AG04450 (cell line): ENCODE measurements around the gene MYH10. TPM values are rescaled to one million over a fixed set of nuclear protein-coding genes. Genes with fewer than 3 reads are reported as not detected.

Experiments
- CTCF ChIA-PET: fragments of 300-600, 350-600 bp; formaldehyde crosslinking; extraction: SDS; loops from one replicate; lab custom pipeline; 2022; ENCODE audit warnings: antibody characterized with exemption, inconsistent platforms; lab: Charles Lee
- POLR2A ChIA-PET: fragments of 350-600 bp; formaldehyde crosslinking; extraction: SDS; loops from one replicate; lab custom pipeline; 2021; ENCODE audit warnings: antibody characterized with exemption, inconsistent platforms; lab: Yijun Ruan, JAX
- DNase-seq: peaks from one replicate; pipeline ENCODE4 v3.0.0-alpha.2; 2011; ENCODE audit warnings: low read depth, low spot score
- H3K27ac ChIP-seq: one replicate; pipeline ENCODE4 v1.5.1; 2012; ENCODE audit warnings: low read depth, low read length, control low read depth
- H3K27me3 ChIP-seq: one replicate; pipeline ENCODE4 v1.6.0; 2012; ENCODE audit warnings: low read length; ENCODE audit not compliant: control insufficient read depth, insufficient read depth
- H3K4me3 ChIP-seq: 2 replicates; pipeline ENCODE4 v1.5.1; 2011; ENCODE audit warnings: mild to moderate bottlenecking, low read depth, low read length, control low read depth
- H3K9me3 ChIP-seq: 2 replicates; pipeline ENCODE4 v1.5.1; 2012; ENCODE audit warnings: low read length; ENCODE audit not compliant: control insufficient read depth, insufficient read depth
- polyA plus RNA-seq: library from polyadenylated mRNA; depleted of rRNA; stranded (reverse); fragments of >200 nt; gene quantifications from 2 replicates; pipeline ENCODE4 v1.2.3, GENCODE V29; 2011
- TF ChIP-seq, protein P1 (sequence below): IDR thresholded peaks from 2 replicates; pipeline ENCODE4 v1.5.1; 2011; ENCODE audit warnings: low read depth, low read length, control low read depth, inconsistent platforms

MYH10 gene
- polyA plus RNA-seq, 1 experiment = 103 TPM

DNA sequence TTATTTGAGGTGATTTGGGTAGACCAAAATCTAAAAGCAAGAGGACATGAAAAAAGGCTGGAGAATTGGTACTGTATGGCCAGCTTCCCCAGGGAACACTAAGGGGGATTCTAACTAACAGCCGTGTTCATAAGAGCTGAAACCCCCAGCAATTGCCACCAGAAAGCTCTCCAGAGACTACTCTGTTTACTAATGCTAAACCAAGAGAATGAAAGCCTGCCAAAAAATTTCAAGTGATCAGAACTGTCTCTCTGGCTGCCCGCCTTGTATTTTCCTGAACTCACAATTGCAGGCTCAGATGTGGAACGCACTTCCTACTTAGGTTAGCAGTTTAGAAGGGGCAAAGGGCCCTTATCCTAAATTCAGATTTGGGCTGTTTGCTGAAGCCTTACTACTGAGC lies 24.1 kb downstream of the MYH10 start:
- Histone ChIP-seq H3K27ac (no peak overlapping the region), H3K9me3 (no peaks in the 10 kb centered on the region; the same call in 1 of the 2 replicates), H3K27me3 (no peaks in the 10 kb centered on the region), H3K4me3 (no peak overlapping the region)
- TF ChIP-seq, protein P1, sequence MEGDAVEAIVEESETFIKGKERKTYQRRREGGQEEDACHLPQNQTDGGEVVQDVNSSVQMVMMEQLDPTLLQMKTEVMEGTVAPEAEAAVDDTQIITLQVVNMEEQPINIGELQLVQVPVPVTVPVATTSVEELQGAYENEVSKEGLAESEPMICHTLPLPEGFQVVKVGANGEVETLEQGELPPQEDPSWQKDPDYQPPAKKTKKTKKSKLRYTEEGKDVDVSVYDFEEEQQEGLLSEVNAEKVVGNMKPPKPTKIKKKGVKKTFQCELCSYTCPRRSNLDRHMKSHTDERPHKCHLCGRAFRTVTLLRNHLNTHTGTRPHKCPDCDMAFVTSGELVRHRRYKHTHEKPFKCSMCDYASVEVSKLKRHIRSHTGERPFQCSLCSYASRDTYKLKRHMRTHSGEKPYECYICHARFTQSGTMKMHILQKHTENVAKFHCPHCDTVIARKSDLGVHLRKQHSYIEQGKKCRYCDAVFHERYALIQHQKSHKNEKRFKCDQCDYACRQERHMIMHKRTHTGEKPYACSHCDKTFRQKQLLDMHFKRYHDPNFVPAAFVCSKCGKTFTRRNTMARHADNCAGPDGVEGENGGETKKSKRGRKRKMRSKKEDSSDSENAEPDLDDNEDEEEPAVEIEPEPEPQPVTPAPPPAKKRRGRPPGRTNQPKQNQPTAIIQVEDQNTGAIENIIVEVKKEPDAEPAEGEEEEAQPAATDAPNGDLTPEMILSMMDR = no peak
- DNase-seq = no peak
- ChIA-PET POLR2A (interaction anchor here (0.6 kb wide), 1 partner anchor 24 kb away, joined by 3 read pairs; no protein-coding TSS in a partner anchor), CTCF (interaction anchor here (1.2 kb wide), 1 partner anchor 8 kb away, joined by 3 read pairs; no protein-coding TSS in a partner anchor)

DNA sequence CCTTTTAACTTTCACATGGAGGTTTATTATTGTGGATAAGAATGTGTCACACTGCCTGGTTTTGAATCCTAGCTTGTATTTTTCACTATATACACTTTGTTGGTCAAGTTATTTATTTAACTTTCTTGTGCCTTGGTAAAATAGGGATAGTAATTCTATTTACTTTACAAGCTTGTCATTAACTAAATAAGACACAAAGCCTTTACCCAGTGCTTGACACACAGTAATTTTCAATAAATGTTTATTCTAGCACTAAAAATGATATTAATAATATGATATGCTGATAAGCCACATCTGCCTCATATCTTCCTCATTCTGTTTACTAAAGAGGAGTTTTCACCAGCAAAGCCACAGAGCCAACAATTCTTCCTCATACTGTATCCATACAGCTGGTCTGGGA lies 27.8 kb downstream of the MYH10 start:
- POLR2A ChIA-PET = interaction anchor here (0.5 to 1.0 kb wide), 3 partner anchors 28 to 117 kb away, joined by 3 to 9 read pairs (median 3); no protein-coding TSS in a partner anchor
- TF ChIP-seq, protein P1 = no peak

DNA sequence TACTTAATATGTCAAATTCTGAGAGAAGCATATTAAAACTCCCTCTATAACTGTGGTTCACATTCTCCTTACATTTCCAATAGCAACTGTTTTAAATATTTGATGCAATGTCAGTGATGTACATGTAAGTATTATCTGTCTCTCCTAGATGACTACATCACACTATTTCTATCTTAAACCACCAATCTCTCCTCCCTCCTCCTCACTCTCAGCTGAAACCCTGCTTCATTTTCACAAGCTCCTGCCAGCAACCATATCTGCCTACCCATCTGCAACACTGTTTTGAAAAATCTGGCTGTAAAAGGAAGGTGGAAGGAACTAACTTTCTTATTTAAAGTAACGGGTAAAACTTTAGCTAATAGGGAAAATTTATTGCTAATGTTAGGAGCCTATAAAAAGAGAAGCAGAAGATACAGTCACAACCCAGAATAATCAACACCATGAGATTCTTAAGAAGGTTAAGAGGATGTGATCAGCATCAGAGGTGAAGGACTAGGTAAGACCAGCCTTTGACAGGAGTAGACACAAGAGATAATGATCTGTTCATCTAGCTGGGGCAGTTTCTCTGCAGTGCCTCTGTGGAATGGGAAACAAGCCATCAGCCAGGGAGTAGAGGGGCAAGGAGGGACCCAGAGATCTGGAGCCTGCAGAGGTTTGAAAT lies 31.0 kb downstream of the MYH10 start:
- DNase-seq = no peak
- ChIA-PET CTCF (interaction anchor here (1.7 kb wide), 1 partner anchor 147 kb away, joined by 8 read pairs; no protein-coding TSS in a partner anchor), POLR2A (no interaction called here)
- no peaks in the 10 kb centered on the region for H3K27me3 ChIP-seq
- TF ChIP-seq, protein P1 = no peak
- H3K27ac ChIP-seq = no peak overlapping the region
- no peaks in the 10 kb centered on the region for H3K9me3 ChIP-seq
- no peak overlapping the region for H3K4me3 ChIP-seq

More for the DNA sequence above, 27.8 kb downstream of the MYH10 start:
- H3K9me3 ChIP-seq = no peaks in the 10 kb centered on the region
- H3K4me3 ChIP-seq = no peak overlapping the region
- DNase-seq = no peak
- H3K27me3 ChIP-seq = no peaks in the 10 kb centered on the region
- CTCF ChIA-PET = interaction anchor here (0.5 to 1.0 kb wide), 2 partner anchors 144 to 1324 kb away, joined by 3 to 6 read pairs; no protein-coding TSS in a partner anchor
- no peak overlapping the region for H3K27ac ChIP-seq

DNA sequence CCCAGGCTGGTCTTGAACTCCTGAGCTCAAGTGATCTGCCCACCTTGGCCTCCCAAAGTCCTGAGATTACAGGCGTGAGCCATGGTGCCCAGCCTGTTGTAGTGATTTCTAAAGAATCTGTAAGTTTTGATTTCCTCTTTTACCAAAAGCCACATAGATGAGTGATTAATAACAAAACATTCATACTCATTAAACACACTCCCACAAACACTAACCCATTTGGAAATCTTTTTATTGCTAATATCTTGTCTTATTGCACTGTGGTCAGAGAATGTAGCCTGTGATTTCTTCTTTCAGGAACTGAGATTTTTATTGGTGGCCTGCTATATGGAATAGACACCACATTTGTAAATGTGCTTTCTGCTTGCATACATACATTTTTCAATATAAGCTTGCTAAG lies 31.6 kb downstream of the MYH10 start:
- H3K27me3 ChIP-seq = no peaks in the 10 kb centered on the region
- TF ChIP-seq, protein P1 = no peak
- H3K4me3 ChIP-seq = no peak overlapping the region
- ChIA-PET CTCF (interaction anchor here (0.7 to 1.7 kb wide), 2 partner anchors 77 to 147 kb away, joined by 3 to 8 read pairs; no protein-coding TSS in a partner anchor), POLR2A (no interaction called here)
- no peak overlapping the region for H3K27ac ChIP-seq
- H3K9me3 ChIP-seq = no peaks in the 10 kb centered on the region
- no peak for DNase-seq

DNA sequence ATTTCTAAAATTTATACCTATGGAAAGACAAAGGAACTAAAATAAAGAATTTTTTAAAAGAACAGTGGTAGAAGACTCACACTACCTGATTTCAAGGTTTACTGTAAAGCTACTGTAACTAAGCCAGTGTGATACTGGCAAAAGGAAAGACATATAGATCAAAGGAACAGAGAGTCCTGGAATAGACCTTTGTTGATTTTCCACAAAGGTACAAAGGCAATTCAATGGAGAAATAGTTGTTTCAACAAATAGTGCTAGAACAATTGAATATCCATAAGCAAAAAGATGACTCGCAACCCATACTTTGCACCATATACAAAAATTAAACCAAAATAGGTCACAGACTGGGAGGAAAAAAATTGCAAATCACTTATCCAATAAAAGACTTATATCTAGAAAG lies 36.7 kb downstream of the MYH10 start:
- H3K27ac ChIP-seq = no peak overlapping the region
- H3K9me3 ChIP-seq = no peaks in the 10 kb centered on the region
- CTCF ChIA-PET = no interaction called here
- no peak for DNase-seq
- H3K27me3 ChIP-seq = no peaks in the 10 kb centered on the region
- TF ChIP-seq, protein P1 = no peak
- no peak overlapping the region for H3K4me3 ChIP-seq
- POLR2A ChIA-PET = no interaction called here
